Activated CD8-positive, alpha-beta T cell treated with anti-CD3 and anti-CD28 coated beads, Interleukin-2, amount 10 ng/mL, durations not matched to agents 7 days and 5 days (primary cell): ENCODE measurements around the gene MTHFD1L. TPM values are rescaled to one million over a fixed set of nuclear protein-coding genes. Genes with fewer than 3 reads are reported as not detected.
"Not testable (repeated sequence)": the region's sequence is repeated elsewhere in the genome, so short reads cannot be mapped to it uniquely, and the experiment has no call there.

Experiments used
- ATAC-seq: fragments of 150-1000 bp; cut with Tn5 transposase; one replicate; pipeline ENCODE4 v1.10.0; 2021; ENCODE audit warnings: moderate library complexity
- CTCF ChIA-PET: fragments of 350-600 bp; sonication (Branson Sonifier 250); formaldehyde crosslinking; loops from one replicate; lab custom pipeline; 2021; ENCODE audit warnings: antibody characterized with exemption; lab: Charles Lee
- POLR2A ChIA-PET: fragments of 350-600 bp; sonication (Branson Sonifier 250); formaldehyde crosslinking; loops from one replicate; lab custom pipeline; 2021; ENCODE audit warnings: antibody characterized with exemption; lab: Charles Lee
- DNase-seq: peaks from one replicate; pipeline ENCODE4 v3.0.0-alpha.2; 2020
- H3K27ac Mint-ChIP-seq: one replicate; pipeline ENCODE4 v1.8.0; 2021; ENCODE audit warnings: mild to moderate bottlenecking, mixed read lengths
- H3K27me3 Mint-ChIP-seq: one replicate; pipeline ENCODE4 v1.8.0; 2021; ENCODE audit warnings: low read depth, mixed read lengths
- H3K36me3 Mint-ChIP-seq: one replicate; pipeline ENCODE4 v1.8.0; 2021; ENCODE audit warnings: low read depth, mixed read lengths
- H3K4me1 Mint-ChIP-seq: one replicate; pipeline ENCODE4 v1.8.0; 2021; ENCODE audit warnings: low read depth, mixed read lengths
- H3K4me3 Mint-ChIP-seq: one replicate; pipeline ENCODE4 v1.8.0; 2021; ENCODE audit warnings: mild to moderate bottlenecking, mixed read lengths
- H3K9me3 Mint-ChIP-seq: one replicate; pipeline ENCODE4 v1.8.0; 2022; ENCODE audit warnings: mixed read lengths; ENCODE audit not compliant: insufficient read depth
- total RNA-seq, 2 experiments: library from RNA; stranded (reverse); gene quantifications; one replicate each; pipeline ENCODE4 v1.2.3, GENCODE V29; 2021

MTHFD1L gene
- total RNA-seq, 2 experiments from 2014 or later, result 59.7 to 62.3 TPM

DNA sequence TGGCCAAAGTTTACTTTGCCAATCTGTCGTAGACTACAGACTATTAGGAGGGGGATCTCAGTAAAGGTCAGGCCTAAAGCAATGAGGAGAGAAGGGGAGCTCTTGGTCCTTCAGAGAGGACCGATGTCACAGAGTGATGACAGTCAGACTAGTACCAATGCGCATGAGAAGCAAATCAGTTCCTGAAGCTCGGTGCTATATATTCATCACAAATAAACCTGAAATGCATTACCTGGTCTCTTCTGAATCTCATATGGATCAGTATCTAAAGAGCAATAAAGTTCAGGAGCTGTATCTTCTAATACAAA lies 260.9 kb downstream of the MTHFD1L start:
- H3K4me3 Mint-ChIP-seq, H3K4me1 Mint-ChIP-seq, H3K9me3 Mint-ChIP-seq, H3K27ac Mint-ChIP-seq, CTCF ChIA-PET, H3K36me3 Mint-ChIP-seq, H3K27me3 Mint-ChIP-seq, POLR2A ChIA-PET, ATAC-seq, DNase-seq: not testable (repeated sequence)

DNA sequence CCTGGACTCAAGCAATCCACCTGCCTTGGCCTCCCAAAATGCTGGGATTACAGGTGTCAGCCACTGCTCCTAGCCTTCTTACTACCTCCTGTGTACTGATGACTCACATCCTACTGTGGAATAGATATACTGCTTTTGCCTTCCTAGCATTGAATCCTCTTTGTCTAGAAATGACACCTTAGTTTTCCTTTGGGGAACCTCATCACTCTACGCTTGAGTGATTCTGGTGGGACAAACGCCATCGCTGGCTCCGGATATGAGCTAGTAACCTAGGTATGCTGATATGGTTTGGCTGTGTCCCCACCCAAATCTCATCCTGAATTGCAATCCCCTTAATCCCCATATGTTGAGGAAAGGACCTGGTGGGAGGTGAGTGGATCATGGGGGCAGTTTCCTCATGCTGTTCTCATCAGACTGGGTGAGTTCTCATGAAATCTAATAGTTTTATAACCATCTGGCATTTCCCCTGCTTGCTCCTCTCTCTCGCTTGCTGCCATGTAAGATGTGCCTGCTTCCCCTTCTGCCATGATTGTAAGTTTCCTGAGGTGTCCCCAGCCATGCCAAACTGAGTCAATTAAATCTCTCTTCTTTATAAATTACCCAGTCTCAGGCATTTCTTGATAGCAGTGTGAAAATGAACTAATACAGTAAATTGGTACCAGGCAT lies 261.8 kb downstream of the MTHFD1L start:
- DNase-seq, H3K36me3 Mint-ChIP-seq, H3K9me3 Mint-ChIP-seq, H3K27me3 Mint-ChIP-seq, H3K27ac Mint-ChIP-seq, H3K4me1 Mint-ChIP-seq, H3K4me3 Mint-ChIP-seq, POLR2A ChIA-PET, CTCF ChIA-PET, ATAC-seq: not testable (repeated sequence)

DNA sequence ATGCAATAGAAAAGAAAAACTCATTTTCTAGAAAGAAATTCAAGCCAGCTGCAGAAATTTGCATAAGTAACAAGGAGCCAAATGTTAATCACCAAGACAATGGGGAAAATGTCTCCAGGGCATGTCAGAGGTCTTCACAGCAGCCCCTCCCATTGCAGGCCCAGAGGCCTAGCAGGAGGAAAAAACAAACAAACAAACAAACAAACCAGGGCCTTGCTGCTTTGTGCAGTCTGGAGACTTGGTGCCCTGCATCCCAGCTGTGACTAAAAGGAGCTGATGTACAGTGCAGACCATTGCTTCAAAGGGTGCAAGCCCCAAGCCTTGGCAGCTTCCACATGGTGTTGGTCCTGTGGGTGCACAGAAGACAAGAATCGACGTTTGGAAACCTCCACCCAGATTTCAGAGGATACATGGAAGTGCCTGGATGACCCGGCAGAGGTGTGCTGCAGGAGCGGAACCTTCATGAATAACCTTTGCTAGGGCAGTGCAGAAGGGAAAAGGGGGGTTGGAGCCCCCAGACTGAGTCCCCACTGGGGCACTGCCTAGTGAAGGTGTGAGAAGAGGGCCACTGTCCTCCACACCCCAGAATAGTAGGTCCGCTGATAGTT lies 263.4 kb downstream of the MTHFD1L start:
- POLR2A ChIA-PET, result no interaction called here
- Mint-ChIP-seq H3K4me3 (no peak overlapping the region), H3K36me3 (no peaks in the 10 kb centered on the region), H3K4me1 (no peaks in the 10 kb centered on the region), H3K27ac (no peak overlapping the region), H3K27me3 (peaks cover 10% of the 10 kb centered on the region), H3K9me3 (no peaks in the 10 kb centered on the region)
- DNase-seq, result no peak
- no peak for ATAC-seq
- CTCF ChIA-PET, result no interaction called here

DNA sequence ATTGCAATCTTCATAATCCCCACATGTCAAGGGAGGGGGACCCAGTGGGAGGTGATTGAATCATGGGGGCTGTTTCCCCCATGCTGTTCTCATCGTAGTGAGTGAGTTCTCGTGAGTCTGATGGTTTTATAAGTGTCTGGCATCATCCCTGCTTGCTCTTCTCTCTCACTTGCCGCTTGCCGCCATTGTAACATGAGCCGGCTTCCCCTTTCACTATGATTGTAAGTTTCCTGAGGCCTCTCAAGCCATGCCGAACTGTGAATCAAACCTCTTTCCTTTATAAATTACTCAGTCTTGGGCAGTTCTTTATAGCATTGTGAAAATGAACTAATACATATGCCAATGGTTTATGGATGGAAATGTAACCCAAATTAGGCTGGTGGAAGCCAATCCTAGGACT lies 264.8 kb downstream of the MTHFD1L start:
- POLR2A ChIA-PET, result no interaction called here

DNA sequence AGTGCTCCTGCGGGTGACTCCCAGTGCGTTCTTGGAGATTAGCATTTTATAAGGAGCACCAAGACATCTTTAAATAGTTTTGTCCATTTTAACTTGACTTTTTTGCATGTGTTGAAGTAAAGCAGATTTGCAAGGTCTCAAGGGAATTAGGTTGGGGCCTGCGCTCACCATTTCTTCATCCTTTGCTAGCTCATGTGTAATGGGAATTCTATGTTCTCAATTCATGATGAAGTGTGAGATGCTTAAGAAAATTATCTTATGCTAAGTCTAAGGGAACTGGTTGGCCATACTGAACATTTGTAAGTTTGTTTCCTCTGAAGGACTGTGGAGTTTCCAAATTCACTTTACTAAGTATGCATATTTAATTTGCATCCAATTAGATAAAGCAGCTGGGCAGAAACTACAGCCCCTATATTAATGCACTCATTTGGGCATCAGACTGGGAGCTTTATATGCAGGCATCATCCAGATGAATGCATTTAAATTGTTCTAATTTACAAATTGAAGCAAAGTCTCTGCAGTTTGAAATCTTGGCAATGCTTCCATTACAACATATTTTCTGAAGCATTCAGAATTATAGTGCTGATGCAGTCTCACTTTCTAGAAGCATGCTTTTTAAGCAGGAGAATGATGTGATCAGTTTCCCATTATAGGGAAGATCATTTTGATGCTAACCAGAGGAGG lies 266.0 kb downstream of the MTHFD1L start:
- Mint-ChIP-seq H3K27me3 (peaks cover 8% of the 10 kb centered on the region), H3K4me3 (no peak overlapping the region), H3K27ac (no peak overlapping the region), H3K36me3 (no peaks in the 10 kb centered on the region), H3K9me3 (no peaks in the 10 kb centered on the region), H3K4me1 (no peaks in the 10 kb centered on the region)
- ATAC-seq, result no peak
- DNase-seq, result no peak
- ChIA-PET CTCF (no interaction called here), POLR2A (no interaction called here)

More for the DNA sequence above, 264.8 kb downstream of the MTHFD1L start:
- H3K36me3 Mint-ChIP-seq, result no peaks in the 10 kb centered on the region
- CTCF ChIA-PET, result no interaction called here
- no peaks in the 10 kb centered on the region for H3K4me1 Mint-ChIP-seq
- ATAC-seq (no peak), DNase-seq (no peak)
- peaks cover 8% of the 10 kb centered on the region for H3K27me3 Mint-ChIP-seq
- no peak overlapping the region for H3K4me3 Mint-ChIP-seq
- H3K27ac Mint-ChIP-seq, result no peak overlapping the region
- no peaks in the 10 kb centered on the region for H3K9me3 Mint-ChIP-seq

DNA sequence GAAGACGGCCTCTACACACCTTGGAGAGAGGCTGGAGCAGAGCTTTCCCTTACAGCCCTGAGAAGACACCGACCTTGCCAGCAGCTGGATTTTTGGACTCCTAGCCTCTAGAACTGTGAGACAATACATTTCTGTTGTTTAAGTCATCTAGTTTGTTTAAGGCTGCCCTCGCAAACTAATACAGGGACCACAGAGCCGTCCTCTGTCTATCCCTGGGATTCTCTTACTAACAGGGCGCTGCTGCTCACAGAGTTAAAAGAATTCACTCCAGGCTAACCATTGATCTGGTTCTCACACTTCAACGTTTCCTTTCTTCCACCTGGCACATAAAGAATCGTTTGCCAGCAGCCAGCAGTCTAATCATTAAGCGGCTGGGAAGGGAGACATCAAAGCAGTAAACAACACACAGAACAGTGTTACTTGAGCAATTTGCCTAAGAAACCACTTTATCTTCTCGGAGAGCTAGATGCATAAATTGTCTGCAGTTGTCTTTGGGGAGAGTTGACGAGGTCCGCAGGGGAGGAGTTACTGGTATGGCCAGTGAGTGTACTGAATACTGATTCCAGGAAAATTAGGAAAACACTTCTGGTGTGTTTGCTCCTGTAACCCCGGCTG lies 270.7 kb downstream of the MTHFD1L start:
- ATAC-seq, result no peak
- ChIA-PET CTCF (no interaction called here), POLR2A (no interaction called here)
- Mint-ChIP-seq H3K4me1 (no peaks in the 10 kb centered on the region), H3K27ac (no peak overlapping the region), H3K27me3 (no peaks in the 10 kb centered on the region), H3K9me3 (no peaks in the 10 kb centered on the region), H3K4me3 (no peak overlapping the region), H3K36me3 (no peaks in the 10 kb centered on the region)
- no peak for DNase-seq

DNA sequence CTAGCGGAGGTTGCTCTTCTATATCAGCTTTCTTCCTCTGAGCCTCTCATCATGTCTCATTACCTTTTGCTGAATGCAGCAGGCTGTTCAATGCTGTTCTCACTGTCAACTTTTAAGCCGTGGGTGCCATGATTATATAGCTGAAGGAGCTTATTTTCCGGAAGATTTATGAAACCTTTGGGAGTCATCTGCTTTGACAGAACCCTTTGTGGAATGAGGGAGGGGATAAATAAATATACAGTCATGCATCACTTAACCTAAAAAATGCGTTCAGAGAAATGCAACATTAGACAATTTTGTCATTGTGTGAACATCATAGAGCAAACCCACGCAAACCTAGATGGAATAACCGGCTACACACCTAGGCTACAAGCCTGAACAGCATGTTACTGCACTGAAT lies 272.0 kb downstream of the MTHFD1L start:
- ATAC-seq (no peak), DNase-seq (no peak)
- ChIA-PET POLR2A (no interaction called here), CTCF (no interaction called here)
- H3K4me3 Mint-ChIP-seq, result no peak overlapping the region
- H3K4me1 Mint-ChIP-seq, result no peaks in the 10 kb centered on the region
- no peaks in the 10 kb centered on the region for H3K9me3 Mint-ChIP-seq
- no peaks in the 10 kb centered on the region for H3K27me3 Mint-ChIP-seq
- no peak overlapping the region for H3K27ac Mint-ChIP-seq
- no peaks in the 10 kb centered on the region for H3K36me3 Mint-ChIP-seq

DNA sequence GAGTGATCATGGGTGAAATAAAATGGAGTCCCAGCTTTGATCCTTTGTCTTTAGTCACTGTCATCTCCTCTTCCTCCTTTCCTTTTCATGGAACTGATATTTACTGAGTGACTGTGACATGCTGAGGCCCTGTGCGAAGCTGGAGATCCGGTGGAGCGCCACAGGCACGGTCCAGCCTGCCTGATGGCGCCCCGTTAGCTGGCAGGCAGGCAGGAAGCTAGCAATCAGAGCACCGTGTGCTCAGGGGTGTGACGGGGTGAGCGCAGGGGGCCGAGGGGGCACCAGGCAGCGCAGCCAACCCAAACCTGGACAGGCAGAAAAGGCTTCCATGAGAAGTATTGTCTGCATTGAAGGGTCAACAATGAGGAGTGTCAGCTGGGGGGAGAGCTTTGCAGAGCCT lies 274.0 kb downstream of the MTHFD1L start:
- no peaks in the 10 kb centered on the region for H3K4me1 Mint-ChIP-seq
- ATAC-seq (no peak), DNase-seq (no peak)
- ChIA-PET POLR2A (no interaction called here), CTCF (no interaction called here)
- no peaks in the 10 kb centered on the region for H3K36me3 Mint-ChIP-seq
- H3K9me3 Mint-ChIP-seq, result no peaks in the 10 kb centered on the region
- H3K27me3 Mint-ChIP-seq, result no peaks in the 10 kb centered on the region
- H3K4me3 Mint-ChIP-seq, result no peak overlapping the region
- H3K27ac Mint-ChIP-seq, result no peak overlapping the region

DNA sequence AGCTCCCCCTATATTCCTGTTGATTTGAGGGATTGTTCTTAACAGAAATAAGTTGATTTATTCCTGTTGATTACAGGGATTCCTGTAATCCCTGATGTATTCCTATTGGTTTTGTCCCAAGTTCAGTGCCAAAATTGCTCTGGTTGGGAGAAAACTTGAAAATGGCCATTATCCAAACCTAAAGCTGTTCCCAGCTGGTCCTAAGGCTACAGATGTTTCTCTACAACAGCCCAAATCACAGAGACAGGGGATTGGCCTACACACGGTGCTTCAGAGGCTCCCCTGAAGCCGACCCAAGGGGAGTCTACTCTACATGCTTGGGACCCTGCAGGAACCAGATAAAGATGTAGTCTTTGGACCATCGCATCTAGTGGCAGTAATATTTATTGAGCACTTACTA lies 275.3 kb downstream of the MTHFD1L start:
- H3K4me3 Mint-ChIP-seq, result no peak overlapping the region
- peaks cover 2% of the 10 kb centered on the region for H3K27me3 Mint-ChIP-seq
- DNase-seq (no peak), ATAC-seq (no peak)
- POLR2A ChIA-PET, result no interaction called here
- H3K4me1 Mint-ChIP-seq, result no peaks in the 10 kb centered on the region
- H3K36me3 Mint-ChIP-seq, result no peaks in the 10 kb centered on the region
- CTCF ChIA-PET, result no interaction called here
- no peak overlapping the region for H3K27ac Mint-ChIP-seq
- H3K9me3 Mint-ChIP-seq, result no peaks in the 10 kb centered on the region

DNA sequence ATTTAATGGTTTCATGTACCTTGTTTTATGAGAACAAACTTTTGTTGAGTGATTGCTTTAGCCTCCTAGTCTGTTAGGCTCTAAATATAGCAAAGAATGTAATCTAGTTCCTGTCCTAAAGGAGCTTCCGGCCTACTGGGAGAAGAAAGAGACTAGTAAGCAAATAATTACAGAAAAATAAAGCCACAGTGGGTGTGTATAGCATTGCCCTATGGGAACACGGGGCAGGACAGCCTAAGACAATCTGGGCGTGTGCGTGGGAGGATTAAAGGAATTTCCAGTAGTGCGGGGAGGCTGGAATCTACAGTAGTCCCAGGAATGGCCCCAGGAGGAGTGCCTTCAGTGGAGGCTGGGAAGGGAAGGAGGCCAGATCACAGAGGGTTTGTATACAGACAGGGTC lies 276.2 kb downstream of the MTHFD1L start:
- ATAC-seq (no peak), DNase-seq (no peak)
- ChIA-PET CTCF (no interaction called here), POLR2A (no interaction called here)
- Mint-ChIP-seq H3K4me1 (no peaks in the 10 kb centered on the region), H3K4me3 (no peak overlapping the region), H3K9me3 (no peaks in the 10 kb centered on the region), H3K36me3 (no peaks in the 10 kb centered on the region), H3K27me3 (peaks cover 4% of the 10 kb centered on the region), H3K27ac (no peak overlapping the region)

DNA sequence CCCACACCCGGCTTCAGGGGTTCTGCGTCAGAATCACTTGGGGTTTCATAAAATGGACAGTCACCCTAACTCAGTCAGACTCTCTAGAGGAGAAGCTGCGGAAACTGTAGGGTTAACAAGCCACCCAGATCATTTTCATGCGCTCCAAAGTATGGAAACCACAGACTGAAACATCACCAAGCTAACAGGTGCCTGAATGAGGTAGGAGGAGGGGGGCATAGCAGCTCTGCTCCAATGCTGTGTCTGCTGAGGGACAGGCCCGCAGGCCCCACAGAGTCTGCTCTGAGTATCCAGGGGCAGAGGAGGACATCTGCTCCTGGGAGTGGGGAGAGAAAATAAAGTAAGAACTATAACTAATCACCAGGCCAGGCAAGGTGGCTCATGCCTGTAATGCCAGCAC lies 277.2 kb downstream of the MTHFD1L start:
- ATAC-seq (no peak), DNase-seq (no peak)
- Mint-ChIP-seq H3K4me1 (no peaks in the 10 kb centered on the region), H3K36me3 (no peaks in the 10 kb centered on the region), H3K27me3 (peaks cover 4% of the 10 kb centered on the region), H3K4me3 (no peak overlapping the region), H3K9me3 (no peaks in the 10 kb centered on the region), H3K27ac (no peak overlapping the region)
- ChIA-PET POLR2A (no interaction called here), CTCF (no interaction called here)

DNA sequence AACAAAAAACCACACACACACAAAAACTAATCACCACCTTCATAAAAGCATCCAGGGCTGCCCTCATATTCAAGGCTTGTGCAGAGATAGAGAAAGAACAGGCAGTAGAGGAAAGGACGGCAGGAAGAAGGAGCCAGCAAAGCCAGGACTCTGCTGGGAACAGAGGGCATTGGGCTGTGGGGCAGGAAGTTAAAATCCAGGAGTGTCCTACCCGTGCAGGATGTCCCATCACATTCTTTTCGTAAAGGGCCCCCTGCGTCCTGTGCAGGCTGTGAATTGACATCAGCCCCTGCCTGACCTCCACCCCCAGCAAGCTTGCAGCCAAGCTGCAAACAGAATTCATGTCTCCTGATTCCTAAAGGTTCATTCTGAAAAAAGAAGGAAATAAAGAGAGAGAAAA lies 277.8 kb downstream of the MTHFD1L start:
- no peak overlapping the region for H3K4me3 Mint-ChIP-seq
- no peaks in the 10 kb centered on the region for H3K4me1 Mint-ChIP-seq
- ATAC-seq, result no peak
- CTCF ChIA-PET, result no interaction called here
- POLR2A ChIA-PET, result no interaction called here
- H3K9me3 Mint-ChIP-seq, result no peaks in the 10 kb centered on the region
- no peak overlapping the region for H3K27ac Mint-ChIP-seq
- no peaks in the 10 kb centered on the region for H3K36me3 Mint-ChIP-seq
- H3K27me3 Mint-ChIP-seq, result peaks cover 4% of the 10 kb centered on the region
- DNase-seq, result no peak
